Common myeloid progenitor, CD34-positive (primary cell): ENCODE measurements around the gene AKTIP.

Source experiments
- CTCF ChIA-PET: fragments of 350-600 bp; sonication (Branson Sonifier 250); formaldehyde crosslinking; loops from one replicate; lab custom pipeline; 2021; ENCODE audit warnings: antibody characterized with exemption; lab: Charles Lee
- POLR2A ChIA-PET: fragments of 350-600 bp; sonication (Branson Sonifier 250); formaldehyde crosslinking; loops from one replicate; lab custom pipeline; 2021; ENCODE audit warnings: antibody characterized with exemption; lab: Charles Lee
- DNase-seq, 3 donors: peaks; one replicate each; pipeline versions ENCODE4 v3.0.0 to v3.0.0-alpha.2; 2013
- H3K27ac ChIP-seq, 2 experiments: 1 replicate in 1 of 2; 2 replicates in 1 of 2; pipeline ENCODE4 v1.7.0; 2013; ENCODE audit warnings: inconsistent platforms in 2 of 2, low read length in 2 of 2, mild to moderate bottlenecking in 2 of 2, low read depth in 1 of 2, moderate library complexity in 1 of 2; ENCODE audit not compliant: severe bottlenecking in 2 of 2, insufficient read depth in 1 of 2, poor library complexity in 1 of 2
- H3K27me3 ChIP-seq, 5 experiments: replicated peaks in 2 of 5; 1 replicate in 3 of 5; 2 replicates in 2 of 5; pipeline versions ENCODE4 v1.6.1 to v1.7.0; 2013; ENCODE audit warnings: low read length in 4 of 5, mild to moderate bottlenecking in 2 of 5, moderate library complexity in 2 of 5, inconsistent platforms in 1 of 5; ENCODE audit not compliant: insufficient read depth in 5 of 5, control insufficient read depth in 4 of 5
- H3K36me3 ChIP-seq, 4 experiments: 1 replicate in 2 of 4; 2 replicates in 2 of 4; pipeline versions ENCODE4 v1.6.1 to v1.7.0; 2013; ENCODE audit warnings: low read length in 3 of 4, control low read depth in 1 of 4, mild to moderate bottlenecking in 1 of 4; ENCODE audit not compliant: control insufficient read depth in 4 of 4, insufficient read depth in 4 of 4
- H3K4me1 ChIP-seq, 4 experiments: 1 replicate in 3 of 4; 2 replicates in 1 of 4; pipeline versions ENCODE4 v1.6.1 to v1.7.1; 2013; ENCODE audit warnings: low read length in 3 of 4, mild to moderate bottlenecking in 3 of 4, control low read depth in 1 of 4, inconsistent platforms in 1 of 4, moderate library complexity in 1 of 4; ENCODE audit not compliant: control insufficient read depth in 4 of 4, insufficient read depth in 4 of 4; ENCODE audit errors: control extremely low read depth in 1 of 4
- H3K4me3 ChIP-seq, 7 experiments: 1 replicate in 4 of 7; 2 replicates in 3 of 7; pipeline versions ENCODE4 v1.5.1 to v1.7.0; 2013; ENCODE audit warnings: mild to moderate bottlenecking in 7 of 7, low read length in 6 of 7, moderate library complexity in 6 of 7, inconsistent platforms in 2 of 7, low read depth in 2 of 7, control low read depth in 1 of 7; ENCODE audit not compliant: insufficient read depth in 4 of 7, control insufficient read depth in 1 of 7; ENCODE audit errors: extremely low read depth in 1 of 7
- H3K9me3 ChIP-seq, 5 experiments: 1 replicate in 4 of 5; 2 replicates in 1 of 5; pipeline versions ENCODE4 v1.6.1 to v1.7.1; 2013; ENCODE audit warnings: low read length in 4 of 5, mild to moderate bottlenecking in 2 of 5, inconsistent platforms in 1 of 5, low read depth in 1 of 5, moderate library complexity in 1 of 5; ENCODE audit not compliant: control insufficient read depth in 4 of 5, insufficient read depth in 2 of 5; ENCODE audit errors: control extremely low read depth in 1 of 5
- WGBS: methylation state at CpG from one replicate; pipeline ENCODE4 v1.1.5; 2013; ENCODE audit not compliant: insufficient coverage; 5-methylcytosine and 5-hydroxymethylcytosine counted together

Gene AKTIP

GRCh38 chr16:53528797-53529196, 25.8 kb upstream of the AKTIP start:
- Histone ChIP-seq H3K4me3 (no peak overlapping the region), H3K36me3 (no peaks in the 10 kb centered on the region), H3K27ac (no peak overlapping the region), H3K27me3 (peaks cover 0 to 10% (median 8%) of the 10 kb centered on the region in 5 experiments), H3K4me1 (no peaks in the 10 kb centered on the region), H3K9me3 (peaks cover 0 to 2% (median 0%) of the 10 kb centered on the region in 5 experiments)
- POLR2A ChIA-PET = interaction anchor here (0.8 kb wide), 1 partner anchor 53 kb away, joined by 4 read pairs; no protein-coding TSS in a partner anchor
- WGBS = 96% methylated on average over 6 of the region's 6 CpGs
- DNase-seq = no peak
- CTCF ChIA-PET = no interaction called here

- peaks cover 3 to 7% (median 4%) of the 10 kb centered on the region in 4 experiments for H3K4me1 ChIP-seq
- 97% methylated on average over 15 of the region's 15 CpGs for WGBS
- no peak for DNase-seq
- H3K4me3 ChIP-seq = no peak overlapping the region
- H3K36me3 ChIP-seq = no peaks in the 10 kb centered on the region
- no peak overlapping the region for H3K27ac ChIP-seq
- H3K9me3 ChIP-seq = no peaks in the 10 kb centered on the region
- ChIA-PET CTCF (no interaction called here), POLR2A (no interaction called here)
- peaks cover 0 to 46% (median 11%) of the 10 kb centered on the region in 5 experiments for H3K27me3 ChIP-seq
Measured at GRCh38 chr16:53523971-53524548, 21.1 kb upstream of the AKTIP start.

DNA sequence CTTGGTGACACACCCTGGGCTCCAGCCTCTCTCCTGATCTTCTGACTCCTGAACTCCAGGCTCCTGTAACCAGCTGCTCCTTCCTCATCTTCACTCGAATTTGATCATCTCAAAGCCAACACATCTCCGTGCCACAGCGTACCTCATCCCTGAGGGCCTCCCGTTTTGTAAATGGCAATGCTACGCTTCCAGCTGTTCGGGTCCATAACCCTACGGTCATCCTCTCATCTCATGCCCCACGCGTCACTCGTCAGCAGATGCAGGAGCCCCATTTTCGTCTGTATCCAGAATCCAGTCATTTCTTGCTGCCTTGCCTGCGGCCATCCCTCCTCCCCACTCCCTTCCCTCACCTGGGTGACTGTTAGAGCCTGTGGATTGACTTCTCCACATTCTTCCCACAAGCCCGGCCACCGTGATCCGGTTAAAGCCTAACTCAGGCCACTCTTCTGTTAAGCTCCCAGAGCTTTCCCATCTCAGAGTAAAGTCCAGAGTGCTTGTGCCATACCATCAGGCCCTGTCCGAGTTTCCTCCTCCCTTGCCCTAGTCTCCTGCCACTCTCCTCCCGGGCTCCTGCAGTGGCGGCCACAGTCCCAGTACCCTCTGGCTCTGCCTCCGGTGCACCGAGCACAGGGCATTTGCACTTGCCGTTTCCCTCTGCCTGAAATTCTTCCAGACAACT, 20.3 kb upstream of the AKTIP start:
- peaks cover 10 to 15% (median 11%) of the 10 kb centered on the region in 4 experiments for H3K4me1 ChIP-seq
- H3K4me3 ChIP-seq = no peak overlapping the region
- peaks cover 0 to 43% (median 9%) of the 10 kb centered on the region in 5 experiments for H3K27me3 ChIP-seq
- no peaks in the 10 kb centered on the region for H3K9me3 ChIP-seq
- ChIA-PET POLR2A (no interaction called here), CTCF (interaction anchor here (1.2 kb wide), 1 partner anchor 17 kb away, joined by 4 read pairs; no protein-coding TSS in a partner anchor)
- no peak overlapping the region for H3K27ac ChIP-seq
- no peaks in the 10 kb centered on the region for H3K36me3 ChIP-seq
- WGBS = 98% methylated on average over 21 of the region's 21 CpGs
- DNase-seq = no peak

- H3K4me1 ChIP-seq = peaks cover 18 to 25% (median 22%) of the 10 kb centered on the region in 4 experiments
- peaks cover 0 to 3% (median 0%) of the 10 kb centered on the region in 5 experiments for H3K9me3 ChIP-seq
- POLR2A ChIA-PET = interaction anchor here (0.8 kb wide), 1 partner anchor 11 kb away, joined by 3 read pairs; no protein-coding TSS in a partner anchor
- H3K4me3 ChIP-seq = peak overlapping the region in 2 of 7 experiments; percentile 68 to 71
- H3K36me3 ChIP-seq = no peaks in the 10 kb centered on the region
- CTCF ChIA-PET = interaction anchor here (0.6 to 3.4 kb wide), 5 partner anchors 11 to 836 kb away, joined by 3 to 18 read pairs (median 3); partner anchors contain the start of gene AKTIP
- H3K27me3 ChIP-seq = peaks cover 0 to 74% (median 19%) of the 10 kb centered on the region in 5 experiments
- DNase-seq = no peak
- WGBS = 73% methylated on average over 3 of the region's 8 CpGs
- no peak overlapping the region for H3K27ac ChIP-seq
Measured at GRCh38 chr16:53519417-53520091, 16.5 kb upstream of the AKTIP start.

GRCh38 chr16:53518550-53519416, 15.8 kb upstream of the AKTIP start:
- no peaks in the 10 kb centered on the region for H3K36me3 ChIP-seq
- H3K27ac ChIP-seq = no peak overlapping the region
- H3K4me3 ChIP-seq = peak overlapping the region in 5 of 7 experiments; percentile 2 to 71 (median 21)
- ChIA-PET CTCF (interaction anchor here (0.6 to 3.4 kb wide), 4 partner anchors 12 to 837 kb away, joined by 3 to 18 read pairs (median 5); no protein-coding TSS in a partner anchor), POLR2A (no interaction called here)
- WGBS = 22% methylated on average over 18 of the region's 19 CpGs
- H3K27me3 ChIP-seq = peaks cover 0 to 75% (median 19%) of the 10 kb centered on the region in 5 experiments
- DNase-seq = peak; percentile 86 to 96 (median 94)
- H3K4me1 ChIP-seq = peaks cover 18 to 25% (median 22%) of the 10 kb centered on the region in 4 experiments
- H3K9me3 ChIP-seq = peaks cover 0 to 5% (median 1%) of the 10 kb centered on the region in 5 experiments

DNA sequence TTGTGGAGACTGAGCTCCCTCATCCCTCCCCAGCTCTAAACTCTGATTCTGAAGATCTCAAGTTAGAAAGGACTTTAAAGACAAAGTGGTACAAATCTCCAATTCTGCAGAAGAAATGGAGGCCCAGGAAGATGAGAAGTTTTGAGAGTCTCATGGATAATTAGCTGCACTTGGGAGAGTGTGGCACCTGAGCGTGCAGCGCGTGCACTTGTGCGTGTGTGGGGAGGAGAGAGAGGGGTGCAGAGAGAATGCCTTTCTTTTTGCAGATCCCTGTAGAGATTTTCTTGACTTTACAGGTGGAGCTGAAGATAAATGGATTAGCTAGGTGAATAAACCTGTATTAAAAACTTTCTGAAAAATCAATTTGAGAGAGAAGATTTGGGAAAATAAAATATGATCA, 14.8 kb upstream of the AKTIP start:
- DNase-seq = no peak
- Histone ChIP-seq H3K4me1 (peaks cover 18 to 25% (median 22%) of the 10 kb centered on the region in 4 experiments), H3K27me3 (peaks cover 0 to 72% (median 19%) of the 10 kb centered on the region in 5 experiments), H3K36me3 (no peaks in the 10 kb centered on the region), H3K9me3 (peaks cover 0 to 9% (median 8%) of the 10 kb centered on the region in 5 experiments), H3K27ac (no peak overlapping the region), H3K4me3 (peak overlapping the region in 2 of 7 experiments; percentile 68 to 71)
- CTCF ChIA-PET = interaction anchor here (1.2 to 3.4 kb wide), 3 partner anchors 11 to 32 kb away, joined by 4 to 18 read pairs (median 6); no protein-coding TSS in a partner anchor
- WGBS = 85% methylated on average over 4 of the region's 4 CpGs
- POLR2A ChIA-PET = no interaction called here
